GM18526 (cell line): ENCODE measurements around the gene WWOX.

ENCODE experiments used
- POLR2A ChIP-seq: IDR thresholded peaks from 3 replicates; pipeline ENCODE4 v1.6.1; 2011; ENCODE audit not compliant: insufficient read length; ENCODE audit errors: extremely low read depth

Gene WWOX

GRCh38 chr16:79047337-79047736, 947.9 kb downstream of the WWOX start:
- TF ChIP-seq POLR2A: no peak

- no peak for TF ChIP-seq POLR2A
Measured at GRCh38 chr16:79049040-79049439, 949.6 kb downstream of the WWOX start.

- no peak for TF ChIP-seq POLR2A
Measured at GRCh38 chr16:79050063-79050462, 950.6 kb downstream of the WWOX start.

GRCh38 chr16:79051313-79051712, 951.9 kb downstream of the WWOX start:
- TF ChIP-seq POLR2A: no peak

- no peak for TF ChIP-seq POLR2A
Measured at GRCh38 chr16:79053577-79053976, 954.1 kb downstream of the WWOX start.

- no peak for TF ChIP-seq POLR2A
Measured at GRCh38 chr16:79054211-79054984, 954.9 kb downstream of the WWOX start.

GRCh38 chr16:79055251-79055970, 956.0 kb downstream of the WWOX start:
- no peak for TF ChIP-seq POLR2A

- no peak for TF ChIP-seq POLR2A
Measured at GRCh38 chr16:79061181-79061580, 961.7 kb downstream of the WWOX start.

GRCh38 chr16:79062336-79062735, 962.9 kb downstream of the WWOX start:
- no peak for TF ChIP-seq POLR2A

GRCh38 chr16:79062821-79063220, 963.4 kb downstream of the WWOX start:
- no peak for TF ChIP-seq POLR2A

- TF ChIP-seq POLR2A: no peak
Measured at GRCh38 chr16:79064256-79064972, 965.0 kb downstream of the WWOX start.

- TF ChIP-seq POLR2A: no peak
Measured at GRCh38 chr16:79066561-79066960, 967.1 kb downstream of the WWOX start.

- no peak for TF ChIP-seq POLR2A
Measured at GRCh38 chr16:79067600-79067999, 968.1 kb downstream of the WWOX start.

- TF ChIP-seq POLR2A: no peak
Measured at GRCh38 chr16:79069121-79069520, 969.7 kb downstream of the WWOX start.

GRCh38 chr16:79069633-79070032, 970.2 kb downstream of the WWOX start:
- no peak for TF ChIP-seq POLR2A

GRCh38 chr16:79071424-79071823, 972.0 kb downstream of the WWOX start:
- TF ChIP-seq POLR2A: no peak
